Measurements from ENCODE around the gene SMIM35. TPM values are rescaled to one million over a fixed set of nuclear protein-coding genes. Genes with fewer than 3 reads are reported as not detected.

SMIM35 gene
- polyA plus RNA-seq, 1 donor: 0.46 TPM

DNA sequence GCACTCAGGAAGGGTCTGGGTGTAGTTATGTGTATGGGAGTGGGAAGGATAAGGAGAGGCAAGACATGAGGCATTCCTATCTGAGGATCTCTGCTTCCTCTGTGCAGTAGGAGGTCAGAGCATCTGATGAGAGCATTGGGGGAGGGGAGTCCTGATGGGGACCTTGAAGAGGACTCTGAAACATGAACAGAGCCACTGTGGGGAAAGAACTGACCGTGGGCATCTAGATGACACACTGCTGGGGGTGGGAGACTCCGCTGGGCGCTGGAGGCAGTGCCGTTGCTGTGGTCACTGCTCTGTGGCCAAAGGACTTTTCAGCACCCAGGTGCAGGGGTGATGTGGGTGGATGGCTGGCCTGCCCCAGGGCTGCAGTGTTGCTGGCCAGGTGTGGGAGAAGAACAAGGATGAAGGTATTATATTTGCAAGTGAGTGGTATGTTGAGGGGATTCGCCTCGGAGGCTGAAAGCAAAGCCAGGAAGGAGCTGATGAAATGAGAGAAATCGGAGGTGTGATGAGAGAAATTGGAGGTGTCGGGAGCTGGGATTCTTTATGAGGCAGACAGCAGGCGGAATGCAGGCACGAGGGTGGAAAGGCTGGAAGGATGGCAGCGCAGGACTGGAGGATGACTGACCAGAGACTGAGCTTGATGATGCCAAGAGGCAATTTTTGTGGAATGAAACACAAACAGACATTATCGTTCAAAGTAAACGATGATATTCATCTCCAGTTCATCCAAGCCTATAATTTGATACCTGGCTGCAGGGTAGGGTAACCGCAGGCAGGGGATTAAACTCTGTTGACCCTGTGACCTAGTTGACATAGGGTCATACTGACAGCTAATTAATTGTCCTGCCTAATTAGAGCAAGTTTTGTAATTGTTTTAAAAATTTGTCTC lies 29.3 kb downstream of the SMIM35 start:
- Histone ChIP-seq H3K27ac (ENCODE audit: low read length) (no peak overlapping the region), H3K36me3 (ENCODE audit: control insufficient read depth, insufficient read depth, low read length) (no peaks in the 10 kb centered on the region), H3K4me3 (ENCODE audit: low read length) (no peak overlapping the region), H3K4me1 (ENCODE audit: control insufficient read depth, insufficient read depth, low read length) (peaks cover 11% of the 10 kb centered on the region), H3K27me3 (ENCODE audit: control insufficient read depth, insufficient read depth, low read length) (no peaks in the 10 kb centered on the region), H3K9me3 (ENCODE audit: control insufficient read depth, low read depth, low read length) (no peaks in the 10 kb centered on the region)
- whole genome bisulfite sequencing (ENCODE audit: insufficient coverage, low lambda C conversion rate): no CpG with 5 or more reads among the region's 14 CpGs
- no peak for DNase-seq

DNA sequence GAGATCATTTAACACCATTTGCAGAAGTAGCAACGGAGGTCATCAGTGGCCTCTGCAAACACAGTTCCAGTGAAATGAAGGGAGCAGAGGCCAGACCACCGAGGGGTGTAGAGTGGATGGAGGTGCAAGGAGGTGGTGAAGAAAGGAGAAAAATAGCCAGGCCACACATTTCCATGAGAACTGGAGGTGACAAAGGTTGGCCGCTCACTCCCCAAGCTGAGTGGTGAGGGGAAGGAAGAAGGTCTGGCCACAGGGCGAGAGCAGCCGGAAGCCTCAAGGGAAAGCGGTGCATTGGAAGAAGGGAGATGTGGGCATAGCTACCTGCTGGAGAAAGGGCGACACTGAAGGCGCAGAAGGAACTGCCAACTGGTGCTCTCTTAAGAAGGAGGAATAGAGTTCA lies 30.0 kb downstream of the SMIM35 start:
- DNase-seq: no peak
- WGBS (ENCODE audit: insufficient coverage, low lambda C conversion rate): 93% methylated on average over 3 of the region's 8 CpGs
- Histone ChIP-seq H3K4me1 (ENCODE audit: control insufficient read depth, insufficient read depth, low read length) (peaks cover 11% of the 10 kb centered on the region), H3K27me3 (ENCODE audit: control insufficient read depth, insufficient read depth, low read length) (no peaks in the 10 kb centered on the region), H3K27ac (ENCODE audit: low read length) (no peak overlapping the region), H3K4me3 (ENCODE audit: low read length) (no peak overlapping the region), H3K36me3 (ENCODE audit: control insufficient read depth, insufficient read depth, low read length) (no peaks in the 10 kb centered on the region), H3K9me3 (ENCODE audit: control insufficient read depth, low read depth, low read length) (no peaks in the 10 kb centered on the region)

DNA sequence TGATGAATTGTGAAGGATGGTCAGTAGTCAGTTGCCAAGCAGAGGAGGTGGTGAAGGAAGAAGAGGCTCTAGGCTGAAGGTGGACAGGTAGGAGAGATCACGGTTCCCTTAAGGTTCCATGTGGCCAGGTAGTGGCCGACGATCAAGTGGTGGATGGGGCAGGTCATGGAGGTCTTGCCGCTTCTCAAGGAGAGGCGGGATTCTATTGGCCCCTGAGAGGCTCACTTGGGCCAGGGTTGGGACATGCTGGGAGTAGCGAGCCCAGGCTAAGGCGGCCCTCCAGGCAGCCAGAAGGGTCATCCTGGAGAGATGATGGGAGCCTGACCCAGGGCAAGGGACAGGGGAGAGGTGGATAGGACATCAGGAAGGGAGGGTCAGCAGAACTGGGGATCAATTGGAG lies 30.8 kb downstream of the SMIM35 start:
- DNase-seq: no peak

DNA sequence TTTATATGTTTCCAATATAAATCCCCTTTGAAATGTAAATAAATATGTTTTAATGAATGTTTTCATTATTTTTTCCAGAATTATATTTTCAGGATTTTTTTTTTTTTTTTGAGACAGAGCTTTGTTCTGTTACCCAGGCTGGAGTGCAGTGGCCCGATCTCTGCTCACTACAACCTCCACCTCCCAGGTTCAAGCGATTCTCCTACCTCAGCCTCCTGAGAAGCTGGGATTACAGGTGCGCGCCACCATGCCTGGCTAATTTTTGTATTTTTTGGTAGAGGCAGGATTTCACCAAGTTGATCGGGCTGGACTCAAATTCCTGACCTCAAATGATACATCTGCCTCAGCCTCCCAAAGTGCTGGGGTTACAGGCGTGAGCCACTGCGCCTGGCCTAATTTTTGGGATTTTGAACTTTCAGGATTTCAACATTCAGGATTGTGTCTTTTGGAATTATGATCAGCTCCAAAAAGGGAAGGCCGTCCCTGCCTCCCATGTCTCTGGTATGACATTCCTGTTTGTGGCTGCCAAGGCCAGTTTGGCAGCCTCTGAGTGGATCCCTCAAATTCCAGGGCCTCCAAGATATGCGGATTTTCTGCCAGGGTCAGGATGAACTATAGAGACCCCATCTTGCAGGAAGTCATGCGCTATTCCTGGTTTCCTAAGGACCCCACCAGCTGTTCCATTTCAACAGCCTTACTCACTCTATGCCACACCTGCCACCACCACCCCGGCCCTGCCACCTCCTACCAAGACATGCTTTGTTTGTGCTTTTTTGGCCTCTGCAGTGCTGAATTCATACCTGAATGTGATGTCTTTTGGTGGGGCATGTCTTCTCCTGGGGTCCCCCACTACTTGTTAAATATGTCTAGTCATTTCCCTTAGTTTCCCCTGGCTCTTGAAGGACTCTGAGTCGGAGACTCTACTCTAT lies 31.8 kb downstream of the SMIM35 start:
- no peak for DNase-seq
- no peak overlapping the region for H3K27ac ChIP-seq (ENCODE audit: low read length)
- peaks cover 5% of the 10 kb centered on the region for H3K4me1 ChIP-seq (ENCODE audit: control insufficient read depth, insufficient read depth, low read length)
- no peaks in the 10 kb centered on the region for H3K27me3 ChIP-seq (ENCODE audit: control insufficient read depth, insufficient read depth, low read length)
- no peaks in the 10 kb centered on the region for H3K36me3 ChIP-seq (ENCODE audit: control insufficient read depth, insufficient read depth, low read length)
- no peak overlapping the region for H3K4me3 ChIP-seq (ENCODE audit: low read length)
- no peaks in the 10 kb centered on the region for H3K9me3 ChIP-seq (ENCODE audit: control insufficient read depth, low read depth, low read length)
- WGBS (ENCODE audit: insufficient coverage, low lambda C conversion rate): no CpG with 5 or more reads among the region's 12 CpGs

More for the DNA sequence above, 30.8 kb downstream of the SMIM35 start:
- Histone ChIP-seq H3K4me3 (ENCODE audit: low read length) (no peak overlapping the region), H3K27me3 (ENCODE audit: control insufficient read depth, insufficient read depth, low read length) (no peaks in the 10 kb centered on the region), H3K4me1 (ENCODE audit: control insufficient read depth, insufficient read depth, low read length) (peaks cover 11% of the 10 kb centered on the region), H3K27ac (ENCODE audit: low read length) (no peak overlapping the region), H3K9me3 (ENCODE audit: control insufficient read depth, low read depth, low read length) (no peaks in the 10 kb centered on the region), H3K36me3 (ENCODE audit: control insufficient read depth, insufficient read depth, low read length) (no peaks in the 10 kb centered on the region)
- no CpG with 5 or more reads among the region's 7 CpGs for WGBS (ENCODE audit: insufficient coverage, low lambda C conversion rate)

DNA sequence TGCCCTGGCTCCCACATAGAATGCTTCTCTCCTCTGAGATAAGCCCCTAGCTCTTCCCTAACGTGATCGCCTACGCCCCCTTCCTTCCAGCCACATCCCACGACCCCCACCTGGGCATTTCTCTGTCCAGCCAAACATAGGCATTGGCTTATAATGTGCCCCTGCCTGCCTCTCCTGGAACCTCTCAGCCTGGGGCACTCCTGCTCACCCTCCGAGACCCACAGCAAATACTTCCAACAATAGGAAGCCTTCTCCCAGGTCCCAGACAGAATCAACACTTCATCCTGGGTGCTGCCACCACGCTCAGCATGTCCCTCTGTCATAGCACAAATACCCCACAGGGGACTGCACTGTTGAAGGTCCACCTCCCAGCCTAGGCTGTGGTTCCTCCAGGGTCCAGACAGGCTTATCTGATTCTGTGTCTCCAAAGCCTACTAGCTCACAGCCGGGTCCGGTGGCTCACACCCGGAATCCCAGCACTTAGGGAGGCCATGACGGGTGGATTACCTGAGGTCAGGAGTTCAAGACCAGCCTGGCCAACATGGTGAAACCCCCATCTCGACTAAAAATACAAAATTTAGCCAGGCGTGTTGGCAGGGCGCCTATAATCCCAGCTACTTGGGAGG lies 34.1 kb downstream of the SMIM35 start:
- Histone ChIP-seq H3K27ac (ENCODE audit: low read length) (no peak overlapping the region), H3K4me1 (ENCODE audit: control insufficient read depth, insufficient read depth, low read length) (no peaks in the 10 kb centered on the region), H3K4me3 (ENCODE audit: low read length) (no peak overlapping the region), H3K27me3 (ENCODE audit: control insufficient read depth, insufficient read depth, low read length) (no peaks in the 10 kb centered on the region), H3K36me3 (ENCODE audit: control insufficient read depth, insufficient read depth, low read length) (no peaks in the 10 kb centered on the region), H3K9me3 (ENCODE audit: control insufficient read depth, low read depth, low read length) (no peaks in the 10 kb centered on the region)
- WGBS (ENCODE audit: insufficient coverage, low lambda C conversion rate): 76% methylated on average over 5 of the region's 13 CpGs
- no peak for DNase-seq

DNA sequence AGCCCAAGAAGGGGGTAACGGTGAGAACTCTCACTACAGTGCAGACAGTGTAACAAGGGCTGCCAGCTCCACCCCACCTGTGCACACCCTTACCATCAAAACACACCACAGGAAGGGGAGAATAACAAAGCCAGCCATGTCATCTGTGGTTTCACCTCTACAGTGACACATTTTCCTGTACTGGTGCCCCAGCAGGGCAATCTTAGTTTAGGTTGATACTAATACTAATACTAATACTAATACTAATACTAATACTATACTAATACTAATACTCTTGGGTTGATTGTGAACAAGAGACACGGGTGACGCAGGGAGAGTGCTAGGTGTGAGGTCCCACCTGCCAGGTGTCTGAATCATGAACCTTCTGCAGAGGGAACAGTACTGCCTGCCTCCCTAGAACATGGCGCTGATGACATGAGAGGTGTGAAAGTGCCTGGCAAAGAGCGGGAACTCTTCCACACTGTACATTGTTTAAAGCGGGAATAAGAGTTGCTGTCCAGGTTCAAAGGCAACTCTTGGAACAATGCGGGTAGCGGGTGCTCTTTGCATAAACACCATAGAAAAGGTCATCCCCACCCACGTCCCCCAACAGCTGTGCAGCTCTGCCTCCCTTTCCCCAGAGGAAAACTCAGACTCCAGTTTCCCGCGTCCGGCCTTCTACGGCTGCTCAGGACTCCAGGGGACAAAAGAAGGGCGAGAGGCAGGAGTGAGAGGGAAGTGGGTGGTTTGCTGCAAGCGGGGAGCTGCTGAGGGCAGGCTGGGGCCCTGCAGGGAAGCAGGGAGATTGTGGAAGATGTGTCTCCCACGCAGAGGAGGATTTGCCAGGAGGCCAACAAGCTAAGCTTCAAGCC lies 34.9 kb downstream of the SMIM35 start:
- Histone ChIP-seq H3K9me3 (ENCODE audit: control insufficient read depth, low read depth, low read length) (no peaks in the 10 kb centered on the region), H3K27me3 (ENCODE audit: control insufficient read depth, insufficient read depth, low read length) (peaks cover 2% of the 10 kb centered on the region), H3K27ac (ENCODE audit: low read length) (no peak overlapping the region), H3K4me3 (ENCODE audit: low read length) (no peak overlapping the region), H3K36me3 (ENCODE audit: control insufficient read depth, insufficient read depth, low read length) (no peaks in the 10 kb centered on the region), H3K4me1 (ENCODE audit: control insufficient read depth, insufficient read depth, low read length) (no peaks in the 10 kb centered on the region)
- no peak for DNase-seq
- WGBS (ENCODE audit: insufficient coverage, low lambda C conversion rate): no CpG with 5 or more reads among the region's 16 CpGs

DNA sequence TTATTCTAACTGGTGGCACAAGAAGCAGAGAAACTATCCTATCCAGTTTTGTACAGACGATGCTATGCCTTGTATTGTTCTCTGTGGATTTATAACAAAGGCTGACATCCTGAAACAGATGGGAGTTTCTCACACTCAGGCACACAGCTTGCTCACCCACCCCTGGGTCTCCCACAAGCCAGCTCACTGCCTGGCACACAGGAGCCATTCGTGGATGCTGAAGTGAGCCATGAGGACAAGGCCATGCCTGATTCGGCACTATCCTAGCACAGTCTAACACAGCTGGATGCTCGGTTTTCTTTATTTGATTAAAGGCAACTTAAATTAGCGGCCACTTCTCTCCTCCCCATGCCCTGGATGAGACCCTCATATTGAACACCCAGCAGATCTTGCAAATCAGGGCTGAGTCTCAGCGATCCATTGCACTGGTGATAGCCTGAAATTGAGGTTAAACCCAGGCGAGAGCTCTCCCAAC lies 35.6 kb downstream of the SMIM35 start:
- no peak for DNase-seq
- Histone ChIP-seq H3K27ac (ENCODE audit: low read length) (no peak overlapping the region), H3K9me3 (ENCODE audit: control insufficient read depth, low read depth, low read length) (no peaks in the 10 kb centered on the region), H3K36me3 (ENCODE audit: control insufficient read depth, insufficient read depth, low read length) (no peaks in the 10 kb centered on the region), H3K27me3 (ENCODE audit: control insufficient read depth, insufficient read depth, low read length) (peaks cover 2% of the 10 kb centered on the region), H3K4me3 (ENCODE audit: low read length) (no peak overlapping the region), H3K4me1 (ENCODE audit: control insufficient read depth, insufficient read depth, low read length) (no peaks in the 10 kb centered on the region)
- WGBS (ENCODE audit: insufficient coverage, low lambda C conversion rate): no CpG with 5 or more reads among the region's 7 CpGs

DNA sequence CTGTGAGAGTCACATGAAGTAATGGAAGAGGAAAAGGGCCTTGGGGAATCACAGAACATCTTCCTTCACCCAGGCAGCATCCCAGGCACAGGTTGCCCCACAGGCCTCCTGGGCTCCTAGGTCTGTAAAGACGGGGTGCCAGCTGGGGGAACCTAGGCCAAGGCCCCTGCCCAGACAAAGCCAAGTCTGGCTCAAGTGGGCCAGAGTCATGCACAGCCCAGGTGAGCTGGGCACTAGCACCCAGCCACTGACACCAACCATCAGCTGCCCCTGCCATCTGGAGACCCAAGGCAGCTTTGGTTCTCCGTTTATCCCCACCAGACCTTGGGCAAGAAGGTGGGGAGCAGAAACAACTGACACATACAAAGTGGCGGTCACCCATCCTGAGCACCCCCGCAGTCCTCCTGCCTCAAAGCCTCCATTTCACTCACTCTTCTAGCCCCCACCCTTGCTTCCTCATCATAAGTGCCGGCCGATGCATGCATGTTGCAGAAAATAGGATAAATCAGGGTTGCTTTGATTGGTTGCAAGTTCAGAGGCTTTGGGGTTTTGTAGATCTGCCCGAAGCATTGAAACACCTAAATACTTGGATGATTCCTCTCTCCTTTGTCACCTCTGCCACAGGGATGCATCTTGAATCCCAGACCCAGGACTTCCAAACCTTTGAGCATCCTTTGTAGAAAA lies 36.4 kb downstream of the SMIM35 start:
- Histone ChIP-seq H3K27me3 (ENCODE audit: control insufficient read depth, insufficient read depth, low read length) (peaks cover 2% of the 10 kb centered on the region), H3K4me1 (ENCODE audit: control insufficient read depth, insufficient read depth, low read length) (no peaks in the 10 kb centered on the region), H3K4me3 (ENCODE audit: low read length) (no peak overlapping the region), H3K9me3 (ENCODE audit: control insufficient read depth, low read depth, low read length) (no peaks in the 10 kb centered on the region), H3K36me3 (ENCODE audit: control insufficient read depth, insufficient read depth, low read length) (no peaks in the 10 kb centered on the region), H3K27ac (ENCODE audit: low read length) (no peak overlapping the region)
- no peak for DNase-seq
- WGBS (ENCODE audit: insufficient coverage, low lambda C conversion rate): no CpG with 5 or more reads among the region's 7 CpGs

DNA sequence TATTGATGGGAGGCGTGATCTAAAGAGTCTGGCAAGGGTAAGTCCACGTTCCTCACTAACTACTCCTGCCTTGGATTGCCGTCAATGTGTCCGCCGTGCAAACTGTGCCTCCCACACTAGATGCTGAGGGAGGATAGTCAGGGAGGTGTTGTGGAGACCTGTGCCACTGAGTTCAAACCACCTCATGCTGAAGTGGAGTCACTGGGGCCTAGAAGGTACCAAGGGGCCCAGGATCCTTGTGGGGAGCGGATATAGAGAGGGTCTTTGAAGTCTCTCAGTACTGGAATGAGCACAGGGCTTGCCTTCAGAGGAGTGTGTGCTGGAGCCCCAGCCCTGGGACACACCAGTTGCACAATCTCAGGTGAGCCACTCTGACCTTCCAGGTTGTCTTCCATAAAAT lies 37.0 kb downstream of the SMIM35 start:
- Histone ChIP-seq H3K9me3 (ENCODE audit: control insufficient read depth, low read depth, low read length) (no peaks in the 10 kb centered on the region), H3K4me1 (ENCODE audit: control insufficient read depth, insufficient read depth, low read length) (no peaks in the 10 kb centered on the region), H3K27me3 (ENCODE audit: control insufficient read depth, insufficient read depth, low read length) (peaks cover 2% of the 10 kb centered on the region), H3K4me3 (ENCODE audit: low read length) (no peak overlapping the region), H3K27ac (ENCODE audit: low read length) (no peak overlapping the region), H3K36me3 (ENCODE audit: control insufficient read depth, insufficient read depth, low read length) (no peaks in the 10 kb centered on the region)
- DNase-seq: no peak
- no CpG with 5 or more reads among the region's 6 CpGs for WGBS (ENCODE audit: insufficient coverage, low lambda C conversion rate)

All from large intestine (tissue), 3 donors.